Fibroblast of peridontal ligament (primary cell): Measurements from ENCODE around the gene CRLF1.
A peak's percentile ranks its signal among the peaks of the same experiment; 100 is the strongest.

Experiments
- DNase-seq: peaks from one replicate; pipeline ENCODE4 v3.0.0-alpha.2; 2010; ENCODE audit errors: extremely low read depth

CRLF1 gene

GRCh38 chr19:18636183-18636968 is 29.8 kb upstream of the CRLF1 start:
- DNase-seq, result peak; percentile 88

- no peak for DNase-seq
Measured at GRCh38 chr19:18635831-18636182, 29.2 kb upstream of the CRLF1 start.

DNA sequence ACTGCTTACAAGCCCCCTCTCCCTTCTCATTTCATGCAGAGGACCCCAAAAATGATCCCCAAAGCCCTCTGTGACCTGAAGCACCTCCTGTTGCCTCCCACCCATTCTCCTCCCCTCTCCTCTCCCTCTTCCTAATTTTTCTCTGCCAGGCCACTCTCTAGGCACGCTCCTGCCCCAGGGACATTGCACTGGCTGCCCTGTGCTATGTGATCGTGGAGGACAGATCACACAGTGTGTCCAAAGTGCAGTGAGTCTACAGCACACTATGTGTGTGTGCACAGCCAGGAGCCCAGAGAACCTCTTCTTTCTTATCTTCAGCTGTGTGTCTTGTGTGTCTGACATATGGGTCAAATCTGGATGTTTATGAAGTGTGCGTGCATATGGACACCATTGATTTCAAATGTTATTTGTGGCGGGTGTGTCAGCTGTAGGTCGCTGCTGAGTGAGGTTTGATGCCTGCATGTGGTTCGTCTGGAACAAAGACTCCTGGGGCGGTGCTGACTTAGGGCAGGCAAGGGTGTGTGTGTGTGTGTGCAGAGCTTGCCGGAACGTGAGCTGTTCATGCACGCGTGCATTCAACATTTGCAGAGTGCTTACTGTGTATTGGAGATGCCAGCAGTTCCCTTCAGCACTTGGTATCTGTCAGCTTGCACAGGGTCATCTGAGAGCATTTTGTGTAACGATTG is 28.2 kb upstream of the CRLF1 start:
- peak; percentile 29 for DNase-seq

- DNase-seq, result no peak
Measured at GRCh38 chr19:18633321-18633720, 26.7 kb upstream of the CRLF1 start.

GRCh38 chr19:18629166-18630088 is 22.8 kb upstream of the CRLF1 start:
- no peak for DNase-seq

DNA sequence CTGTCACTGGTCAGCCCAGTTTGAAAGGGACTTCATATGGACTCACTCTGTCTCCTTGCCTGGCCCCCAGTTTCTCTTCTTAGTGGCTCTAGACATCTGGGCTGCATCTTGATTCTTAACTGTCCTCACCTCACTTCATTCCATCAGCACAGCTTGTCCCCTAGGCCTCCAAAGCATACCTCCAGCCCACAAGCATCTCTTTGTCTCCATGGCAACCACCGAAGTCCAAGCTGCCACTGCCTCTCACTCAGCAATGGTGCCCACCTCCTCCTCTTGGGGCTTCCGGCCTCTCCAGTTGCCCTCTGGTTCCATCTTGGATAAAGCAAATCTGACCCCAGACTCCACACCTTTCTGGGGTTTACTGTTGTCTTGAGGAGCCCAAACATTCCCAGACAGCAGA is 20.3 kb upstream of the CRLF1 start:
- no peak for DNase-seq

DNA sequence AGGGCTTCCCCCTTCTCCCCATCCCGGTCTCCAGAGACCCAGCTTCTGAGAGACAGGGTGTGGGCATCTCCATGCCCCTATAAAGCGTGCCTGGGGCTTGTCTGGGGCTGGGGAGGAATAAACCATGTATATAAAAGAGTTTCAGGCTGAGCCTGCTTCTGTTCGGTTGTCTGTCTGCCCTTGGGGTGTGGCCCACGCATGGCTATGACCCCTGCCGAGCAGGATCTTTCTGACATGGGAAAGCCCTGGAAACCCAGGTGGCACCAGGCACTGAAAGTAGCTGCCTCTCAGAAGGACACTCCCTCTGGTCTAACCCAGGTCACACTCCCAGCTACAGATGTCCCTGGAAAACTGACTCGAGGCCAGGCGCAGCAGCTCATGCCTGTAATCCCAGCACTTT is 14.3 kb upstream of the CRLF1 start:
- no peak for DNase-seq

GRCh38 chr19:18620311-18620710 is 13.7 kb upstream of the CRLF1 start:
- no peak for DNase-seq

DNA sequence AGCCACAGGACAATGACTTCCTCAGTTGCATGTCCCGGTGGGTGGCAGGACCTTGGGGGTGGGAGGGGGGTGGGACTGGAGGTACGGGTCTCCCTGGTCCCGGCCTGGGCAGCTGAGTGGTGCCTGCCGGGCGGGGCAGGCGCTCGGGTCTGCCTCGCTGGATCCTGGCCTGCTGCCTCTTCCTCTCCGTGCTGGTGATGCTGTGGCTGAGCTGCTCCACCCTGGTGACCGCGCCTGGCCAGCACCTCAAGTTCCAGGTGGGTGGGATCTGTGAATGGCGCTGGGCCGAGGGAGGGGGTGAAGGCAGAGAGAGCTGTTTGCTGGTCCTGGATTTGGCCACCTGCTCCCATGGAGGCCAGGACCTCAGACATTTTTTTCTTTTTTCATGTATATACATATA is 11.6 kb upstream of the CRLF1 start:
- DNase-seq, result no peak

GRCh38 chr19:18617562-18617961 is 11.0 kb upstream of the CRLF1 start:
- no peak for DNase-seq

GRCh38 chr19:18616023-18616422 is 9.4 kb upstream of the CRLF1 start:
- no peak for DNase-seq

GRCh38 chr19:18613589-18614234 is 7.1 kb upstream of the CRLF1 start:
- DNase-seq, result no peak

GRCh38 chr19:18612772-18613588 is 6.4 kb upstream of the CRLF1 start, which contains the start of gene TMEM59L:
TSS of gene TMEM59L (plus strand) at chr19:18612870. CDS start at chr19:18612959, 89 bp downstream.
- no peak for DNase-seq

DNA sequence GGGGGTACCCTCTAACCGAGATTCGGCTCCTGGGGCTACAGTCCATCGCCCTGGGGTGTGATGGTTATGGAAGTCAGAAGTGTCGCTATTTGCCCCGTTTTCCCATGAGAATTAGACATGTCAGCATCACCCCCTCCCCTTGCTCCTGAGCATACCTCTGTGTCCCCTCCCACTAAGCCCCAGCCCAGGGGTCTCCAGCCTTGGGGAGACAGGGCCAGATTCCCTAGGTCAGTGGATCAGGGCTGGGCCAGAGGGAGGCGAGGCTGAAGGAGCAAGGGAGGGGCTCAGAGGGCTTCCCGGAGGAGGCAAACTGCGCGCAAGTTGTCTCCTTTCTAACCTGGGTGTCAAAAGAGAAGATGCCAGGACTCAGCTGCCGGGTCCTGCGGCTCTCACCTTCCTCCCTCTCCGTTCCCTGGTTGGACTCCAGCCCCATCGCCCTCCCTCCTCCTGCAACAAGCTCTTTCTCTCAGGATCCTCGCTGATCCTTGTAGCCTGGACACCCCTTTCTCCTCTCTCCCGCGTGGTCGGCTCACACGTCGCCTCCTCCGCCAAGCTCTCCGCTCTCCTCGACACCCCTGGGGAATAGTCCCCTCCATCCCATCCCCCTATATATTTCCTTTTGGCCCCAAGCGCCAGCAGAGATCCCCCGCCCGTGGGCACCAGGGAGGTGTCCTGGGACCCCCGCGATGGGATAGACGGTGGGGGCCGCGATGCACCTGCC is 5.6 kb upstream of the CRLF1 start:
- no peak for DNase-seq

DNA sequence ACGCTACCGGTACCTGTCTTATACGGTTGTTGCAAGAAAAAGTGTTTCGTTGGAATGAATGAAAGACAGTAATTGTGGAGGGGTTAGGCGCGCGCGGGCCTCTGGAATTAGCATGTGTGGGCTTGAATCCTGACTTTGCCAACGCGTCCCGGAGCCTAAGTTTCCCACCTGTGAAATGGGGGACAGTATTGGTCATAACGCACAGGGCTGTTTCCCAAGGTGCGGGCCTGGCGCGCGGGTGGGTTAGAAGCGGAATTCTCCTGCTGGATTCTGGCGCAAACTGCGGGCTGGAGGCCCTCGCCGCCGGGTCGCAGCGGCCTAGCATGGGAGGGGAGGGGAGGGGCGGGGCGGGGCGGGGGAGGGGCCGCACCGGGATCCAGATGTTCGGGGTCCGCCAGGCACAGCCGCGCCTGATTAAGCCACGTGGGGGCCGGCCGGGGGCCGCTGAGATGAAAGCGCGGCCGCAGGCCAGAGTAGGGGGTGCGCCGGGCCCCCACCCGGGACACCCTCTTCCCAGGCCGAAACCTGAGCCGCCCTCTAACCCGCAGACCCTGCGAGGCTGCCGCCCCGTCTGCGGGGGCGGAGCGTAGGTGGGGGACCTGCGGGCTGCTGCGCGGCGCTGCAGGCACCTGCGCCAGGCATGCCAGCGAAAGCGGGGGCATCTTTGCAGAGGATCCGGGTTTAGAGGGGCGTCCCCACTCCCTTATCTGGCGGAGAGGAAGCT is 4.9 kb upstream of the CRLF1 start:
- no peak for DNase-seq

GRCh38 chr19:18610556-18611326 is 4.1 kb upstream of the CRLF1 start:
- no peak for DNase-seq

- no peak for DNase-seq
Measured at GRCh38 chr19:18610245-18610555, 3.6 kb upstream of the CRLF1 start.

DNA sequence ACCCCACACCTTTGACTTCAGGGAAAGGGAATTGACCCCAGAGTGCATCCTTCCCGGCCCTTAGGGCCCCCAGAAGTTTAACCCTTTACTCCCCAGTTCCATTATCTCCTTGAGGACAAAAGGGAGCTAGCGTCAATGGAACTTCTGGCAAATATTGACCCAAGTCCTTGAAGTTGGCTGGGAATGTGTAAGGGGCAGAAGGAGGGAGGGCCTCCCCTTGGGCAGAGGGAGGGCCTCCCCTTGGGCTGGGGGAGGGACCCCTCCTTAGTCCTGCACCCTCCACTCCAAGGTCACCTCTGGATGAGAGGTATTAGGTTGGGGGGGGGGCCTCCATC is 3.1 kb upstream of the CRLF1 start:
- DNase-seq, result no peak
